Kidney glomerular epithelial cell (primary cell): Measurements from ENCODE around the gene ANXA5.
"Not testable (repeated sequence)": the region's sequence is repeated elsewhere in the genome, so short reads cannot be mapped to it uniquely, and the experiment has no call there.

Experiments
- DNase-seq: peaks from one replicate; lab custom pipeline; 2025; lab: John Stamatoyannopoulos, UW

Gene ANXA5

GRCh38 chr4:121679267-121679666 is 17.5 kb downstream of the ANXA5 start:
- DNase-seq = peak; percentile 79

- DNase-seq = no peak
Observed at GRCh38 chr4:121677524-121677923, 19.3 kb downstream of the ANXA5 start.

GRCh38 chr4:121676345-121677075 is 20.3 kb downstream of the ANXA5 start:
- DNase-seq = no peak

GRCh38 chr4:121675715-121676114 is 21.1 kb downstream of the ANXA5 start:
- no peak for DNase-seq

- DNase-seq = no peak
Observed at GRCh38 chr4:121674696-121675095, 22.1 kb downstream of the ANXA5 start.

GRCh38 chr4:121674191-121674590 is 22.6 kb downstream of the ANXA5 start:
- DNase-seq = no peak

- DNase-seq = no peak
Observed at GRCh38 chr4:121669163-121669550, 27.6 kb downstream of the ANXA5 start.

- peak; percentile 90 for DNase-seq
Observed at GRCh38 chr4:121668368-121669162, 28.2 kb downstream of the ANXA5 start.

- no peak for DNase-seq
Observed at GRCh38 chr4:121666091-121666679, 30.6 kb downstream of the ANXA5 start.

- DNase-seq = no peak
Observed at GRCh38 chr4:121665371-121665770, 31.4 kb downstream of the ANXA5 start.

- DNase-seq = no peak
Observed at GRCh38 chr4:121662225-121662624, 34.6 kb downstream of the ANXA5 start.

- not testable (repeated sequence) for DNase-seq
Observed at GRCh38 chr4:121660175-121660933, 36.4 kb downstream of the ANXA5 start.

GRCh38 chr4:121658125-121658524 is 38.7 kb downstream of the ANXA5 start:
- no peak for DNase-seq

GRCh38 chr4:121656269-121656641 is 40.5 kb downstream of the ANXA5 start:
- peak; percentile 37 for DNase-seq

GRCh38 chr4:121655320-121656268 is 41.2 kb downstream of the ANXA5 start:
- no peak for DNase-seq

GRCh38 chr4:121654738-121655137 is 42.0 kb downstream of the ANXA5 start:
- no peak for DNase-seq

- no peak for DNase-seq
Observed at GRCh38 chr4:121653986-121654385, 42.8 kb downstream of the ANXA5 start.

- DNase-seq = no peak
Observed at GRCh38 chr4:121653214-121653613, 43.6 kb downstream of the ANXA5 start.

GRCh38 chr4:121651597-121651996 is 45.2 kb downstream of the ANXA5 start:
- no peak for DNase-seq

- DNase-seq = no peak
Observed at GRCh38 chr4:121650741-121651140, 46.0 kb downstream of the ANXA5 start.

- DNase-seq = no peak
Observed at GRCh38 chr4:121648516-121648915, 48.3 kb downstream of the ANXA5 start.
